Left lung (tissue), 10 donors: ENCODE data around the gene SLC39A2. TPM values are rescaled to one million over a fixed set of nuclear protein-coding genes. Genes with fewer than 3 reads are reported as not detected.
"Not testable (repeated sequence)": the region's sequence is repeated elsewhere in the genome, so short reads cannot be mapped to it uniquely, and the experiment has no call there.

Experiments used
- ATAC-seq: fragments of 200-7000 bp; cut with Tn5 transposase; one replicate; pipeline ENCODE4 v1.9.1; 2020; ENCODE audit warnings: moderate library complexity
- DNase-seq, 4 donors: peaks; one replicate each; pipeline ENCODE4 v3.0.0-alpha.2; 2013 to 2020
- H3K27ac ChIP-seq, 2 donors: fragments of 200-600 bp; sonication (generic) in 1 of 2; one replicate each; pipeline versions ENCODE4 v1.5.0 to v1.8.0; 2020 to 2021
- H3K27me3 ChIP-seq, 2 donors: fragments of 200-600 bp; sonication (generic) in 1 of 2; one replicate each; pipeline versions ENCODE4 v1.5.0 to v1.8.0; 2020 to 2021
- H3K36me3 ChIP-seq, 2 donors: fragments of 200-600 bp; sonication (generic) in 1 of 2; one replicate each; pipeline versions ENCODE4 v1.5.0 to v1.8.0; 2020 to 2021
- H3K4me1 ChIP-seq, 2 donors: fragments of 200-600 bp; one replicate each; pipeline ENCODE4 v1.8.0; 2021
- H3K4me3 ChIP-seq, 2 donors: fragments of 200-600 bp; sonication (generic) in 1 of 2; one replicate each; pipeline versions ENCODE4 v1.5.0 to v1.8.0; 2020 to 2021; ENCODE audit warnings: mild to moderate bottlenecking in 1 of 2
- H3K9me3 ChIP-seq, 2 donors: fragments of 200-600 bp; sonication (generic) in 1 of 2; one replicate each; pipeline versions ENCODE4 v1.5.0 to v1.8.0; 2020 to 2021
- CTCF ChIP-seq, 2 donors: fragments of 200-600 bp; sonication (generic) in 1 of 2; IDR thresholded peaks; one replicate each; pipeline versions ENCODE4 v1.5.0 to v1.8.0; 2021; ENCODE audit warnings: antibody characterized with exemption in 2 of 2
- intact Hi-C, 2 donors: fragments of 100-400 bp; cut with DNase I; formaldehyde crosslinking; loops; one replicate each; pipeline versions ENCODE4 v1.11.2 to v1.14.2; 2022
- polyA plus RNA-seq, 6 donors: library from polyadenylated mRNA; unstranded; fragments of 120-200 nt; gene quantifications; one replicate each; pipeline ENCODE4 v1.2.1, GENCODE V29; 2013; ENCODE audit not compliant: insufficient read length in 6 of 6
- total RNA-seq, 2 donors: library from RNA; stranded (reverse); fragmentation: NEBNext Ultra II Directional; extraction: Animal tissue kit (Norgen Biotek cat#: 25700); gene quantifications; one replicate each; pipeline ENCODE4 v1.2.1, GENCODE V29; 2021
- donor health status: DM: no; HTN: yes; CAD: no.
- donor health status: DM: no; HTN: no; CAD: no.

SLC39A2 gene
- total and polyA plus RNA-seq, 8 donors, result 0.10 to 0.50 (median 0.28) TPM; not detected in 2

GRCh38 chr14:20978687-20979086 is 20.4 kb upstream of the SLC39A2 start:
- intact Hi-C loops, result no loop called here
- no peaks in the 10 kb centered on the region for H3K27me3 ChIP-seq
- no peak for TF ChIP-seq CTCF (IDR thresholded peaks at IDR 0.05)
- no peaks in the 10 kb centered on the region for H3K9me3 ChIP-seq
- no peak overlapping the region for H3K4me3 ChIP-seq
- H3K27ac ChIP-seq, result no peak overlapping the region
- no peaks in the 10 kb centered on the region for H3K36me3 ChIP-seq
- no peak for DNase-seq
- no peaks in the 10 kb centered on the region for H3K4me1 ChIP-seq
- no peak for ATAC-seq

DNA sequence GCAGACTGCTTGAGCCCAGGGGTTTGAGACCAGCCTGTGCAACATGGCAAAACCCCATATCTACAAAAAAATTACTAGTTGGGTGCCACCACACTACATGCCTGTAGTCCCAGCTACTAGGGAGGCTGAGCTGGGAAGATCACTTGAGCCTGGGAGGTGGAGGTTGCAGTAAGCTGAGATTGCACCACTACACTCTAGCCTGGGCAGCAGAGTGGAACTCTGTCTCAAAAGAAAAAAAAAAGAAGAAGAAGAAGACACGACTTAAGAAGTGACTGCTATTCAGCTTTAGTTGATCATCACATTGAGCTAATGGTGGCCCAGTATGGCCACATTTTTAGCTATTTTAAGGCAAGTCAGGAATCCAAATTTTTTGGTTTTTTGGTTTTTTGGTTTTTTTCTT is 18.2 kb upstream of the SLC39A2 start:
- Histone ChIP-seq H3K27me3 (no peaks in the 10 kb centered on the region), H3K4me1 (peaks cover 0 to 4% of the 10 kb centered on the region in 2 donors), H3K36me3 (no peaks in the 10 kb centered on the region), H3K9me3 (no peaks in the 10 kb centered on the region), H3K4me3 (no peak overlapping the region), H3K27ac (no peak overlapping the region)
- intact Hi-C loops, result no loop called here
- ATAC-seq (no peak), DNase-seq (no peak)
- no peak for TF ChIP-seq CTCF (IDR thresholded peaks at IDR 0.05)

- no peak for TF ChIP-seq CTCF (IDR thresholded peaks at IDR 0.05)
- H3K36me3 ChIP-seq, result no peaks in the 10 kb centered on the region
- ATAC-seq, result no peak
These were observed 16.3 kb upstream of the SLC39A2 start for GRCh38 chr14:20982646-20983369.

GRCh38 chr14:20985650-20986049 is 13.4 kb upstream of the SLC39A2 start:
- intact Hi-C loops, result not testable (repeated sequence)

More at GRCh38 chr14:20982646-20983369, 16.3 kb upstream of the SLC39A2 start:
- DNase-seq, result no peak
- peaks cover 0 to 23% of the 10 kb centered on the region in 2 donors for H3K4me1 ChIP-seq
- H3K9me3 ChIP-seq, result no peaks in the 10 kb centered on the region
- intact Hi-C loops, result no loop called here
- no peak overlapping the region for H3K4me3 ChIP-seq
- H3K27ac ChIP-seq, result no peak overlapping the region
- H3K27me3 ChIP-seq, result no peaks in the 10 kb centered on the region

DNA sequence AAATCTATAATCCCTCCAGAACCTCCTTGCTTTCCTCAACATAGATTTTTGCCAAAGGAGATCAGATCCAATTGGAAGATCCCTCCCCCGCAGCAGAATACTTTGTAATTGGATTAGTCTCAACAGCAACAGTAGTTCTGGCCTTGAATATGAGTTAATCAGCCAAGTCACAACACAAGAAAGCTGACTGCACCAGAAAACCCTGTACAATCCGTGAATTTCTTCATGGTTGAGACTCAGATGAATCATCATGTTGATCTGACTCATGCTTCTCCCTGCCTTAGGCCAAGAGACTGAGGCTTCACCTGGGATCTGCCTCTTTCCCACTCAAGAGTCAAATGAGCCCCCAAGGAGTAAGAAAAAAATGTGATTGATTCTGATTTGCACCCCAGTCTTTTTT is 12.3 kb upstream of the SLC39A2 start:
- intact Hi-C loops, result no loop called here
- no peaks in the 10 kb centered on the region for H3K27me3 ChIP-seq
- H3K9me3 ChIP-seq, result no peaks in the 10 kb centered on the region
- no peak overlapping the region for H3K4me3 ChIP-seq
- no peak for DNase-seq
- peaks cover 0 to 2% of the 10 kb centered on the region in 2 donors for H3K36me3 ChIP-seq
- H3K27ac ChIP-seq, result peak overlapping the region; percentile 43 to 61
- no peak for TF ChIP-seq CTCF (IDR thresholded peaks at IDR 0.05)
- ATAC-seq, result peak; percentile 25
- peaks cover 13 to 52% of the 10 kb centered on the region in 2 donors for H3K4me1 ChIP-seq

More at GRCh38 chr14:20985650-20986049, 13.4 kb upstream of the SLC39A2 start:
- Histone ChIP-seq H3K4me1 (peaks cover 3 to 40% of the 10 kb centered on the region in 2 donors), H3K27ac (peak overlapping the region in 1 of 2 donors; percentile 61)
- not testable (repeated sequence) for H3K9me3 ChIP-seq, ATAC-seq, H3K27me3 ChIP-seq, H3K36me3 ChIP-seq, DNase-seq, H3K4me3 ChIP-seq
